ENCODE results near the gene SRA1.
"Not testable (repeated sequence)": the region's sequence is repeated elsewhere in the genome, so short reads cannot be mapped to it uniquely, and the experiment has no call there.

SRA1 gene

GRCh38 chr5:140603734-140604133 lies 46.5 kb upstream of the SRA1 start:
- TF ChIP-seq SPI1 (IDR thresholded peaks at IDR 0.05; ENCODE audit: borderline replicate concordance, low read depth) (peak; percentile 95), POLR2AphosphoS5 (IDR thresholded peaks at IDR 0.05; ENCODE audit: low read depth) (no peak)
- Histone ChIP-seq H3K27ac (replicated peaks) (peak overlapping the region; percentile 46), H3K4me3 (replicated peaks; ENCODE audit: insufficient read depth, low read length) (no peak overlapping the region), H3K27me3 (ENCODE audit: insufficient read depth, poor library complexity, severe bottlenecking) (no peaks in the 10 kb centered on the region)
- peak in 1 of 2 experiments; percentile 15 for DNase-seq (ENCODE audit: low read depth in 1 of 2, low spot score in 1 of 2)

DNA sequence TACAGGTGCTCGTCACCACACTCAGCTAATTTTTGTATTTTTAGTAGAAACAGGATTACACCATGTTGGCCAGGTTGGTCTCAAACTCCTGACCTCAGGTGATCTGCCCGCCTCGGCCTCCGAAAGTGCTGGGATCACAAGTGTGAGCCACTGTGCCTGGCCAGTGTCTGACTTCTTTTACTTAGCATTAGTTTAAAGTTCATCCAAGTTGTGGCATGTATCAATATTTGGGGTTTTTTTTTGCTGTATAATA lies 46.1 kb upstream of the SRA1 start:
- H3K27ac ChIP-seq (replicated peaks): peak overlapping the region; percentile 46
- not testable (repeated sequence) for DNase-seq (ENCODE audit: low read depth in 1 of 2, low spot score in 1 of 2); H3K4me3 ChIP-seq (replicated peaks; ENCODE audit: insufficient read depth, low read length); H3K27me3 ChIP-seq (ENCODE audit: insufficient read depth, poor library complexity, severe bottlenecking)

DNA sequence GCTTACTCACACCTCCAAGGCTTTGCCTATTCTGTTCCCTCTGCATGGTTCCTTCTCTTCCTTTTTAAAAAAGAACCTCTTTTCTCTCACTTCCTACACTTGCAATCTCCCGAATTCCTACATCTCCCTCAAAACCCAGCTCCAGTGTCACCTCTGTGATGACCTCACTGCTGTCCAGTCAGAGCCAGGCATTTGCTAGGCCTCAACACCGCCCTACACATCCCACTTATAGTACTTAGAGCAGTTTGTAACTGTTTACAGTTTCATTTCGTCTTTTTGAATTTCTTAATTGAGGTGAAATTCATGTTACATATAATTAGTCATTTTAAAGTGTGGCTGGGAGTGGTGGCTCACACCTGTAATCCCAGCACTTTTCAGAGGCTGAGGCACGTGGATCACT lies 44.9 kb upstream of the SRA1 start:
- peak in 1 of 2 experiments; percentile 64 for DNase-seq (ENCODE audit: low read depth in 1 of 2, low spot score in 1 of 2)
- Histone ChIP-seq H3K4me3 (replicated peaks; ENCODE audit: insufficient read depth, low read length) (no peak overlapping the region), H3K27ac (replicated peaks) (peak overlapping the region; percentile 60), H3K27me3 (ENCODE audit: insufficient read depth, poor library complexity, severe bottlenecking) (no peaks in the 10 kb centered on the region)
- TF ChIP-seq CTCF (IDR thresholded peaks at IDR 0.05; ENCODE audit: insufficient read depth, low read length) (no peak), SPI1 (IDR thresholded peaks at IDR 0.05; ENCODE audit: borderline replicate concordance, low read depth) (no peak), POLR2AphosphoS5 (IDR thresholded peaks at IDR 0.05; ENCODE audit: low read depth) (no peak), GABPA (IDR thresholded peaks at IDR 0.05; ENCODE audit: low read depth) (no peak)
- TF ChIP-seq, protein P1, sequence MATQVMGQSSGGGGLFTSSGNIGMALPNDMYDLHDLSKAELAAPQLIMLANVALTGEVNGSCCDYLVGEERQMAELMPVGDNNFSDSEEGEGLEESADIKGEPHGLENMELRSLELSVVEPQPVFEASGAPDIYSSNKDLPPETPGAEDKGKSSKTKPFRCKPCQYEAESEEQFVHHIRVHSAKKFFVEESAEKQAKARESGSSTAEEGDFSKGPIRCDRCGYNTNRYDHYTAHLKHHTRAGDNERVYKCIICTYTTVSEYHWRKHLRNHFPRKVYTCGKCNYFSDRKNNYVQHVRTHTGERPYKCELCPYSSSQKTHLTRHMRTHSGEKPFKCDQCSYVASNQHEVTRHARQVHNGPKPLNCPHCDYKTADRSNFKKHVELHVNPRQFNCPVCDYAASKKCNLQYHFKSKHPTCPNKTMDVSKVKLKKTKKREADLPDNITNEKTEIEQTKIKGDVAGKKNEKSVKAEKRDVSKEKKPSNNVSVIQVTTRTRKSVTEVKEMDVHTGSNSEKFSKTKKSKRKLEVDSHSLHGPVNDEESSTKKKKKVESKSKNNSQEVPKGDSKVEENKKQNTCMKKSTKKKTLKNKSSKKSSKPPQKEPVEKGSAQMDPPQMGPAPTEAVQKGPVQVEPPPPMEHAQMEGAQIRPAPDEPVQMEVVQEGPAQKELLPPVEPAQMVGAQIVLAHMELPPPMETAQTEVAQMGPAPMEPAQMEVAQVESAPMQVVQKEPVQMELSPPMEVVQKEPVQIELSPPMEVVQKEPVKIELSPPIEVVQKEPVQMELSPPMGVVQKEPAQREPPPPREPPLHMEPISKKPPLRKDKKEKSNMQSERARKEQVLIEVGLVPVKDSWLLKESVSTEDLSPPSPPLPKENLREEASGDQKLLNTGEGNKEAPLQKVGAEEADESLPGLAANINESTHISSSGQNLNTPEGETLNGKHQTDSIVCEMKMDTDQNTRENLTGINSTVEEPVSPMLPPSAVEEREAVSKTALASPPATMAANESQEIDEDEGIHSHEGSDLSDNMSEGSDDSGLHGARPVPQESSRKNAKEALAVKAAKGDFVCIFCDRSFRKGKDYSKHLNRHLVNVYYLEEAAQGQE (IDR thresholded peaks at IDR 0.05; ENCODE audit: insufficient replicate concordance, low read depth): no peak

DNA sequence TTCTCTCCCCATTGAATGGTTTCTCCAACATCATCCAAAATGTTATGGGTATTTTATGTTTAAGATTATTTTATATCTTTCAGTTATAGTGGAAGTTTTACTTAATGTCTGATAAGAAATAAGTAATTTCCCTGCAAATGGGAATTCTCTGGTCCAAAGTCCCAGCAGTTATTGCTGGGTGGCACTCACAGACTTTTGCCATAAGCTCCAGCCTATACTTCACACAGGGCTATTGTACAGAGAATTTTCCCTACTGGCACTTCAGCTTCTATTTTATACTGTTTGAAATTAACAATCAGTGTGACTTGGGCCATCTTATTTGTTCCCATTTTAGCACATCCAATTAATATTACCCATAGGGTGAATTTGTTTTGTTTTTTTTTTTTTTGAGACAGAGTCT lies 42.8 kb upstream of the SRA1 start:
- Histone ChIP-seq H3K4me3 (replicated peaks; ENCODE audit: insufficient read depth, low read length) (no peak overlapping the region), H3K27ac (replicated peaks) (no peak overlapping the region), H3K27me3 (ENCODE audit: insufficient read depth, poor library complexity, severe bottlenecking) (no peaks in the 10 kb centered on the region)
- no peak for TF ChIP-seq SPI1 (IDR thresholded peaks at IDR 0.05; ENCODE audit: borderline replicate concordance, low read depth)
- no peak for TF ChIP-seq POLR2AphosphoS5 (IDR thresholded peaks at IDR 0.05; ENCODE audit: low read depth)
- no peak for TF ChIP-seq CTCF (IDR thresholded peaks at IDR 0.05; ENCODE audit: insufficient read depth, low read length)
- DNase-seq (ENCODE audit: low read depth in 1 of 2, low spot score in 1 of 2): no peak

DNA sequence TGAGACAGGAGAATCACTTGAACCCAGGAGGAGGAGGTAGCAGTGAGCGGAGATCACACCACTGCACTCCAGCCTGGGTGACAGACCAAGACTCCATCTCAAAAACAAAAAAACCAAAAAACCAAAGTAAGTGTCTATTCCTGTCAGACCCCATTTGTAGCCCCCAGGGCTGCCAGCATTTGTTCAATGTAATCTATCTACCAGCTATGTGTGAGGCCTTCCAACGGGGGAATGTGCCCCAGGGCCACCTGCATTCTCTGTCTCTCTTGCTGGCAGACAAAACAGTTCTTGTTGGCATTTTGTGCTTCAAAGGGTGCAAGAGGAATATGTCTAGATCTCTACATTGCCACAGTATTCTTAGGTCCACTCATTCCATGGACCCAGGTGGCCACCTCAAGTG lies 41.6 kb upstream of the SRA1 start:
- TF ChIP-seq SPI1 (IDR thresholded peaks at IDR 0.05; ENCODE audit: borderline replicate concordance, low read depth) (no peak), POLR2AphosphoS5 (IDR thresholded peaks at IDR 0.05; ENCODE audit: low read depth) (no peak), GABPA (IDR thresholded peaks at IDR 0.05; ENCODE audit: low read depth) (no peak), CTCF (IDR thresholded peaks at IDR 0.05; ENCODE audit: insufficient read depth, low read length) (no peak)
- TF ChIP-seq, protein P1 (IDR thresholded peaks at IDR 0.05; ENCODE audit: insufficient replicate concordance, low read depth): no peak
- H3K27ac ChIP-seq (replicated peaks): no peak overlapping the region
- no peaks in the 10 kb centered on the region for H3K27me3 ChIP-seq (ENCODE audit: insufficient read depth, poor library complexity, severe bottlenecking)
- no peak overlapping the region for H3K4me3 ChIP-seq (replicated peaks; ENCODE audit: insufficient read depth, low read length)
- DNase-seq (ENCODE audit: low read depth in 1 of 2, low spot score in 1 of 2): no peak

All from HL-60 (cell line).